Skeletal muscle tissue (tissue), 4 donors: Measurements from ENCODE around the gene CYP2D6. TPM values are rescaled to one million over a fixed set of nuclear protein-coding genes. Genes with fewer than 3 reads are reported as not detected.
A peak's percentile ranks its signal among the peaks of the same experiment; 100 is the strongest.
"Not testable (repeated sequence)": the region's sequence is repeated elsewhere in the genome, so short reads cannot be mapped to it uniquely, and the experiment has no call there.

Source experiments
- H3K27ac ChIP-seq: one replicate; pipeline ENCODE4 v1.7.0; 2013; ENCODE audit warnings: mild to moderate bottlenecking, low read depth, low read length, inconsistent platforms
- H3K27me3 ChIP-seq, 3 donors: one replicate each; pipeline ENCODE4 v1.7.0; 2013; ENCODE audit warnings: low read length in 3 of 3; ENCODE audit not compliant: control insufficient read depth in 3 of 3, insufficient read depth in 3 of 3
- H3K36me3 ChIP-seq, 3 donors: one replicate each; pipeline ENCODE4 v1.7.0; 2013; ENCODE audit warnings: low read length in 3 of 3; ENCODE audit not compliant: control insufficient read depth in 3 of 3, insufficient read depth in 3 of 3
- H3K4me1 ChIP-seq, 3 donors: one replicate each; pipeline ENCODE4 v1.7.0; 2013; ENCODE audit warnings: low read length in 3 of 3, mild to moderate bottlenecking in 3 of 3; ENCODE audit not compliant: control insufficient read depth in 3 of 3, insufficient read depth in 3 of 3
- H3K4me3 ChIP-seq, 3 donors: one replicate each; pipeline ENCODE4 v1.7.0; 2013; ENCODE audit warnings: low read length in 3 of 3
- H3K9ac ChIP-seq, 3 donors: one replicate each; pipeline ENCODE4 v1.7.0; 2013; ENCODE audit warnings: low read length in 3 of 3, mild to moderate bottlenecking in 3 of 3, moderate library complexity in 2 of 3, low read depth in 1 of 3
- H3K9me3 ChIP-seq, 3 donors: one replicate each; pipeline ENCODE4 v1.7.0; 2013; ENCODE audit warnings: low read length in 3 of 3; ENCODE audit not compliant: control insufficient read depth in 3 of 3
- total RNA-seq: library from RNA; depleted of rRNA; stranded (reverse); fragments of >200 nt; gene quantifications from one replicate; pipeline ENCODE4 v1.2.3, GENCODE V29; 2014
- donor health status: Osteomylitis.

Gene CYP2D6
- total RNA-seq, 1 donor from 2014 or later, result not detected

GRCh38 chr22:42158456-42159132 is 28.0 kb upstream of the CYP2D6 start:
- H3K4me1 ChIP-seq, result peaks cover 0 to 9% (median 2%) of the 10 kb centered on the region in 3 donors
- no peak overlapping the region for H3K9ac ChIP-seq
- H3K36me3 ChIP-seq, result peaks cover 0 to 8% (median 3%) of the 10 kb centered on the region in 3 donors

GRCh38 chr22:42156598-42156997 is 26.0 kb upstream of the CYP2D6 start:
- H3K36me3 ChIP-seq, result peaks cover 0 to 8% (median 0%) of the 10 kb centered on the region in 3 donors
- no peak overlapping the region for H3K4me3 ChIP-seq
- H3K4me1 ChIP-seq, result peaks cover 0 to 9% (median 2%) of the 10 kb centered on the region in 3 donors
- H3K27ac ChIP-seq, result no peak overlapping the region
- peak overlapping the region in 1 of 3 donors; percentile 19 for H3K9ac ChIP-seq
- H3K9me3 ChIP-seq, result no peaks in the 10 kb centered on the region
- no peaks in the 10 kb centered on the region for H3K27me3 ChIP-seq

More at GRCh38 chr22:42158456-42159132, 28.0 kb upstream of the CYP2D6 start:
- H3K4me3 ChIP-seq, result no peak overlapping the region
- H3K27me3 ChIP-seq, result no peaks in the 10 kb centered on the region
- no peaks in the 10 kb centered on the region for H3K9me3 ChIP-seq
- no peak overlapping the region for H3K27ac ChIP-seq

GRCh38 chr22:42156121-42156520 is 25.5 kb upstream of the CYP2D6 start:
- Histone ChIP-seq H3K9ac (peak overlapping the region in 1 of 3 donors; percentile 19), H3K4me1 (peaks cover 0 to 9% (median 2%) of the 10 kb centered on the region in 3 donors), H3K27me3 (no peaks in the 10 kb centered on the region), H3K4me3 (no peak overlapping the region), H3K9me3 (no peaks in the 10 kb centered on the region), H3K36me3 (peaks cover 0 to 8% (median 0%) of the 10 kb centered on the region in 3 donors), H3K27ac (no peak overlapping the region)

- Histone ChIP-seq H3K27me3 (no peaks in the 10 kb centered on the region), H3K9me3 (no peaks in the 10 kb centered on the region), H3K4me3 (no peak overlapping the region), H3K4me1 (peaks cover 0 to 9% (median 2%) of the 10 kb centered on the region in 3 donors), H3K9ac (no peak overlapping the region), H3K27ac (no peak overlapping the region), H3K36me3 (peaks cover 0 to 8% (median 0%) of the 10 kb centered on the region in 3 donors)
These were observed 24.5 kb upstream of the CYP2D6 start for GRCh38 chr22:42155053-42155543.

GRCh38 chr22:42154293-42155052 is 23.9 kb upstream of the CYP2D6 start:
- H3K27ac ChIP-seq, result no peak overlapping the region
- no peak overlapping the region for H3K4me3 ChIP-seq
- peaks cover 0 to 9% (median 2%) of the 10 kb centered on the region in 3 donors for H3K4me1 ChIP-seq
- H3K36me3 ChIP-seq, result peaks cover 0 to 8% (median 0%) of the 10 kb centered on the region in 3 donors
- H3K27me3 ChIP-seq, result no peaks in the 10 kb centered on the region
- H3K9me3 ChIP-seq, result no peaks in the 10 kb centered on the region
- no peak overlapping the region for H3K9ac ChIP-seq

- Histone ChIP-seq H3K36me3 (peaks cover 0 to 8% (median 3%) of the 10 kb centered on the region in 3 donors), H3K27ac (no peak overlapping the region), H3K4me1 (peaks cover 0 to 9% (median 2%) of the 10 kb centered on the region in 3 donors), H3K27me3 (no peaks in the 10 kb centered on the region), H3K9me3 (no peaks in the 10 kb centered on the region), H3K9ac (no peak overlapping the region), H3K4me3 (no peak overlapping the region)
These were observed 22.2 kb upstream of the CYP2D6 start for GRCh38 chr22:42152661-42153270.

- Histone ChIP-seq H3K4me3 (no peak overlapping the region), H3K27ac (no peak overlapping the region), H3K4me1 (peaks cover 0 to 9% (median 2%) of the 10 kb centered on the region in 3 donors), H3K9ac (no peak overlapping the region), H3K9me3 (no peaks in the 10 kb centered on the region), H3K27me3 (no peaks in the 10 kb centered on the region), H3K36me3 (peaks cover 0 to 8% (median 3%) of the 10 kb centered on the region in 3 donors)
These were observed 21.5 kb upstream of the CYP2D6 start for GRCh38 chr22:42151924-42152635.

- Histone ChIP-seq H3K4me3 (no peak overlapping the region), H3K27ac (no peak overlapping the region), H3K9me3 (no peaks in the 10 kb centered on the region)
These were observed 20.3 kb upstream of the CYP2D6 start for GRCh38 chr22:42150727-42151590.

GRCh38 chr22:42149798-42150197 is 19.2 kb upstream of the CYP2D6 start:
- H3K4me3 ChIP-seq, H3K9me3 ChIP-seq, H3K27ac ChIP-seq, H3K9ac ChIP-seq, H3K4me1 ChIP-seq, H3K27me3 ChIP-seq, H3K36me3 ChIP-seq: not testable (repeated sequence)

More at GRCh38 chr22:42150727-42151590, 20.3 kb upstream of the CYP2D6 start:
- H3K4me1 ChIP-seq, result peaks cover 0 to under 1% (median 0%) of the 10 kb centered on the region in 3 donors
- H3K27me3 ChIP-seq, result no peaks in the 10 kb centered on the region
- no peak overlapping the region for H3K9ac ChIP-seq
- H3K36me3 ChIP-seq, result peaks cover 0 to 6% (median 3%) of the 10 kb centered on the region in 3 donors
